Adrenal gland (tissue), 12 donors: ENCODE results near the gene HIP1R. TPM values are rescaled to one million over a fixed set of nuclear protein-coding genes. Genes with fewer than 3 reads are reported as not detected.

Source experiments
- DNase-seq, 7 donors: peaks; one replicate each; pipeline ENCODE4 v3.0.0-alpha.2; 2019 to 2020
- H3K27ac ChIP-seq, 5 donors: fragments of 200-600 bp; sonication (generic) in 4 of 5; 1 replicate in 3 of 5; 2 replicates in 2 of 5; pipeline versions ENCODE4 v1.5.1 to v1.8.0; 2016 to 2020; ENCODE audit warnings: mild to moderate bottlenecking in 1 of 5
- H3K27me3 ChIP-seq: fragments of 200-600 bp; 2 replicates; pipeline ENCODE4 v1.8.0; 2021
- H3K36me3 ChIP-seq, 2 donors: fragments of 200-600 bp; replicated peaks in 1 of 2; 1 replicate in 1 of 2; 2 replicates in 1 of 2; pipeline versions ENCODE4 v1.5.1 to v1.8.0; 2018 to 2022
- H3K4me1 ChIP-seq, 2 donors: fragments of 200-600 bp; replicated peaks in 1 of 2; 1 replicate in 1 of 2; 2 replicates in 1 of 2; pipeline versions ENCODE4 v1.5.1 to v1.8.0; 2018 to 2021
- H3K4me3 ChIP-seq, 4 donors: fragments of 200-600 bp; sonication (generic) in 3 of 4; one replicate each; pipeline ENCODE4 v1.5.1; 2016 to 2018
- H3K9me3 ChIP-seq, 3 donors: fragments of 200-600 bp; sonication (generic) in 1 of 3; replicated peaks in 1 of 3; 1 replicate in 2 of 3; 2 replicates in 1 of 3; pipeline versions ENCODE4 v1.5.1 to v1.8.0; 2016 to 2021
- POLR2A ChIP-seq, 2 donors: fragments of 450-650 bp; IDR thresholded peaks; one replicate each; pipeline ENCODE4 v1.6.1; 2017; ENCODE audit warnings: antibody characterized with exemption in 2 of 2, mild to moderate bottlenecking in 2 of 2, moderate library complexity in 1 of 2
- WGBS, 4 donors: extraction: QIAGEN DNeasy Blood & Tissue Kit in 2 of 4; methylation state at CpG; one replicate each; pipeline versions ENCODE4 v1.1.5 to v1.1.7; 2013 to 2017; 5-methylcytosine and 5-hydroxymethylcytosine counted together
- intact Hi-C, 2 donors: fragments of 100-400 bp; cut with DNase I; formaldehyde crosslinking; loops; one replicate each; pipeline versions ENCODE4 v1.14.1 to v1.15.0; 2022 to 2023
- polyA plus RNA-seq, 3 donors: library from polyadenylated mRNA; stranded (reverse); fragments of 200-250 nt in 2 of 3; fragments of 350-450 nt in 1 of 3; fragmentation: Illumina TruSeq in 1 of 3; extraction: RNeasy Lipid Tissue Mini Kit (QIAGEN cat#74804) in 1 of 3; gene quantifications; one replicate each; pipeline ENCODE4 v1.2.3, GENCODE V29; 2013 to 2014
- total RNA-seq, 9 donors: library from RNA; depleted of rRNA in 4 of 9; stranded (reverse); fragments of >200 nt in 4 of 9; fragments of 120-200 nt in 1 of 9; fragmentation: NEBNext Ultra II Directional in 1 of 9; extraction: Animal tissue kit (Norgen Biotek cat#: 25700) in 1 of 9; gene quantifications; one replicate each; pipeline versions ENCODE4 v1.1.0 to v1.2.4, GENCODE V29; 2013 to 2023
- TF ChIP-seq, protein P1 (sequence below), 6 experiments: fragments of 450-650 bp in 4 of 6; fragments of 200-600 bp in 2 of 6; sonication (generic) in 1 of 6; IDR thresholded peaks; 1 replicate in 5 of 6; 2 replicates in 1 of 6; pipeline versions ENCODE4 v1.5.1 to v1.8.0; 2016 to 2021; ENCODE audit warnings: antibody characterized with exemption in 6 of 6, mild to moderate bottlenecking in 2 of 6, moderate library complexity in 1 of 6
- donor health status: healthy with polysubstance abuse.
- donor health status: Bipolar disorder and iron deficiency.
- donor health status: DM: yes; HTN: yes; CAD: no.
- donor health status: DM: no; HTN: no; CAD: no.
- donor health status: DM: no; HTN: no; CAD: no.
- donor health status: DM: yes; HTN: yes; CAD: no.

HIP1R gene
- total and polyA plus RNA-seq, 12 donors: 21.6 to 107 (median 41.3) TPM

DNA sequence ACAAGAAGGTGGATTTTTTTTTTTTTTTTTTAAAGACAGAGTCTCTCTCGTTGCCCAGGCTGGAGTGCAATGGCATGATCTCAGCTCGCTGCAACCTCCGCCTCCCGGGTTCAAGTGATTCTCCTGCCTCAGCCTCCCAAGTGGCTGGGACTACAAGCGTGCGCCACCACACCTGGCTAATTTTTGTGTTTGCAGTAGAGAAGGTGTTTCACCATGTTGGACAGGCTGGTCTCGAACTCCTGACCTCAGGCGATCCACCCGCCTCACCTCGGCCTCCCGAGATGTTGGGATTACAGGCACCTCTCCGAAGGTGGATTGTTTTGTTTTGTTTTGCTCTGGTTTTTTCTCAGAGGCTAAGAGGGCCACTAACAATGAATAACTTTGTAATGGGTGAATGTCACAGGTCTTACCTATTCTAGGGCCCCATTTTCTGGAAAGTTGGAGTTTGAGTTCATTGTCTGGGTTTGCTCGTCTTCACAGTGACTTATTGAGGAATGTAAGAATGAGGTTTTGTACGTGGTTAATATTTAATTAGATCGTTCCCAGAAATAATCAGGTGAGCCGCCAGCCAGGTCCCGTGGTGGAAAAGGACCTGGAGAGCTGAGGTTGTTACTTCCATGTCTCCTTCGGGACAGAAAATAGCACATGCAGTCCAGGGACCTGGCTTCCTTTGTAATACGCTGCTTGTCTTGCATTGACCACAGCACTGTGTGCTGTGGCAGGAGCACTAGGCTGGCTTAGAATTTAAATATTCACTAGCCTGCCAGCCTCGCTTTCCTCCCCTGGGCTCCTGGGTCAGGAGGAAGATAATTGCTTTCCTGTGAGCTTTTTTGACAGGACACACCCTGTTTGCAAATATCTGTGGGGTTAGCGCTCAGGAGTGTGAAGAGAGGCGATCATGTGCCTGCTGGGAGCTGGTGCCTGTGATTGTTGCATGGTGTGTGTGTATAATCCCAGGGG, 2.3 kb downstream of the HIP1R start:
- H3K4me3 ChIP-seq: peak overlapping the region in 1 of 4 donors; percentile 91

DNA sequence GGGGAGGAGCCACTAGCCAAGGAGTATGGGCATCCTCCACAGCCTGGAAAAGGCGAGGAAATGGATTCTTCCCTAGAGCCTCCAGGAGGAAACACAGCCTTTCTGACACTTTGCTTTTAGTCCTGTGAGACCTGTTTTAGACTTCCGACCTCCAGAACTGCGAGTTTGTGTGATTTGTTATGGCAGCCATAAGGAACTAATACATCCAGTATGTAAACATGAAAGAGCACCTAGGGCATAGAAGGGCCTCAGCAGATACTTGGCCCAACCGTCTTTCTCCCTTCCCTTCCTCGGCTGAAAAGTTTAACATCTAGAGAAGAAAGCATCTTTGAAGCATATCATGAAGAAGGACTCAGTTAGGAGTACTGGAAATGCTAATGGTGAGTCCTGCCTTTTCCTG, 3.6 kb downstream of the HIP1R start:
- 94 to 98% (median 96%) methylated on average over 5 of the region's 5 CpGs for WGBS, 4 donors

More for the DNA sequence above, 2.3 kb downstream of the HIP1R start:
- peaks cover 23 to 28% of the 10 kb centered on the region in 2 donors for H3K4me1 ChIP-seq
- 82 to 91% (median 90%) methylated on average over 21 to 22 of the region's 22 CpGs for WGBS, 4 donors
- H3K27me3 ChIP-seq: no peaks in the 10 kb centered on the region
- DNase-seq: no peak
- intact Hi-C loops: no loop called here
- H3K36me3 ChIP-seq: no peaks in the 10 kb centered on the region
- no peaks in the 10 kb centered on the region for H3K9me3 ChIP-seq
- H3K27ac ChIP-seq: peak overlapping the region in 3 of 5 donors; percentile 38 to 83 (median 77)
- TF ChIP-seq, protein P1, sequence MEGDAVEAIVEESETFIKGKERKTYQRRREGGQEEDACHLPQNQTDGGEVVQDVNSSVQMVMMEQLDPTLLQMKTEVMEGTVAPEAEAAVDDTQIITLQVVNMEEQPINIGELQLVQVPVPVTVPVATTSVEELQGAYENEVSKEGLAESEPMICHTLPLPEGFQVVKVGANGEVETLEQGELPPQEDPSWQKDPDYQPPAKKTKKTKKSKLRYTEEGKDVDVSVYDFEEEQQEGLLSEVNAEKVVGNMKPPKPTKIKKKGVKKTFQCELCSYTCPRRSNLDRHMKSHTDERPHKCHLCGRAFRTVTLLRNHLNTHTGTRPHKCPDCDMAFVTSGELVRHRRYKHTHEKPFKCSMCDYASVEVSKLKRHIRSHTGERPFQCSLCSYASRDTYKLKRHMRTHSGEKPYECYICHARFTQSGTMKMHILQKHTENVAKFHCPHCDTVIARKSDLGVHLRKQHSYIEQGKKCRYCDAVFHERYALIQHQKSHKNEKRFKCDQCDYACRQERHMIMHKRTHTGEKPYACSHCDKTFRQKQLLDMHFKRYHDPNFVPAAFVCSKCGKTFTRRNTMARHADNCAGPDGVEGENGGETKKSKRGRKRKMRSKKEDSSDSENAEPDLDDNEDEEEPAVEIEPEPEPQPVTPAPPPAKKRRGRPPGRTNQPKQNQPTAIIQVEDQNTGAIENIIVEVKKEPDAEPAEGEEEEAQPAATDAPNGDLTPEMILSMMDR (IDR thresholded peaks at IDR 0.05): no peak

DNA sequence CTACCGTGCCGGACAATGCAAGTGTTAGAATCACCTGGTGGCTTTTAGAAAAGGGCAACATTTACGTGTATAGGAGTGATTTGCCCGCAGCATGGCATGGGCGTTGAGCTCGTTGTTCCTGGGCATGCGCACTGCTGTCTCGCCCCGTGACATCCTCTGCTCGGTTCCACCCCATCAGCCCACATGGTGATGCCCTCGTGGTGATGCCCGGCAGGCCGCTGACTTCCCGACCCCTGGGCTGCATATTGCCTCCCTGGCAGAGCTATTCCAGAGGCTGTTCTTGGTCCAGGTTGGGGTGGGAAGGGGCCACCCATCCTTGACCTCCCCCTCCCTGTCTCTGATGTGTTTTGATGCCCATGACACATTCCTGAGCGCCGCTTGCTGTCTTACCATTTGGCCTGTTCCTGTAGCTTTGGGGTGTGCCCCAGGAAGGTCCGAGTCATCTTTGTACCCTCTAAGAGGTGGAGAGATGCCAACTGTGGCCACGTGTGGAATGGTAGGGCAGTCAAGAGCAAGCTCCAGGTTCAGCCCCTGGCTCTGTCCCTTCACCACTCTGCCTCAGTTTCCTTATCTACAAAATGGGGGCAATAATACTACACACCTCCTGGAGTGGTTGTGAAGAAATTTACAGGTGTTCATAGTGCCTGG, 4.8 kb downstream of the HIP1R start:
- DNase-seq: peak in 2 of 7 donors; percentile 16 to 28
- intact Hi-C loops: no loop called here
- Histone ChIP-seq H3K27me3 (no peaks in the 10 kb centered on the region), H3K4me3 (no peak overlapping the region), H3K36me3 (no peaks in the 10 kb centered on the region), H3K4me1 (peaks cover 38% of the 10 kb centered on the region in 2 donors), H3K9me3 (no peaks in the 10 kb centered on the region), H3K27ac (peak overlapping the region in 4 of 5 donors; percentile 94 to 98 (median 97))
- 85 to 89% (median 87%) methylated on average over 17 to 18 of the region's 18 CpGs for WGBS, 4 donors
- TF ChIP-seq POLR2A (IDR thresholded peaks at IDR 0.05): no peak
- TF ChIP-seq, protein P1 (IDR thresholded peaks at IDR 0.05): no peak

More for the DNA sequence above, 3.6 kb downstream of the HIP1R start:
- H3K27ac ChIP-seq: no peak overlapping the region
- H3K36me3 ChIP-seq: no peaks in the 10 kb centered on the region
- no peaks in the 10 kb centered on the region for H3K9me3 ChIP-seq
- DNase-seq: no peak
- H3K27me3 ChIP-seq: no peaks in the 10 kb centered on the region
- intact Hi-C loops: no loop called here
- no peak for TF ChIP-seq POLR2A (IDR thresholded peaks at IDR 0.05)
- TF ChIP-seq, protein P1 (IDR thresholded peaks at IDR 0.05): no peak
- peaks cover 31 to 34% of the 10 kb centered on the region in 2 donors for H3K4me1 ChIP-seq
- no peak overlapping the region for H3K4me3 ChIP-seq
